Forelimb muscle (tissue), 1 donor: ENCODE data around the gene LRRFIP2. TPM values are rescaled to one million over a fixed set of nuclear protein-coding genes. Genes with fewer than 3 reads are reported as not detected.
"Not testable (repeated sequence)": the region's sequence is repeated elsewhere in the genome, so short reads cannot be mapped to it uniquely, and the experiment has no call there.

Source experiments
- DNase-seq: peaks from one replicate; pipeline ENCODE4 v3.0.0-alpha.2; 2013; ENCODE audit warnings: low read depth
- polyA plus RNA-seq: library from polyadenylated mRNA; unstranded; fragments of 120-200 nt; gene quantifications from one replicate; pipeline ENCODE4 v1.2.1, GENCODE V29; 2013; ENCODE audit not compliant: insufficient read length

LRRFIP2 gene
- polyA plus RNA-seq, 1 donor: 40.5 TPM

- DNase-seq: no peak
Measured at GRCh38 chr3:37183976-37184375, 9.6 kb upstream of the LRRFIP2 start.

- DNase-seq: no peak
Measured at GRCh38 chr3:37183375-37183831, 9.0 kb upstream of the LRRFIP2 start.

- DNase-seq: no peak
Measured at GRCh38 chr3:37182816-37183215, 8.4 kb upstream of the LRRFIP2 start.

- DNase-seq: no peak
Measured at GRCh38 chr3:37181756-37182155, 7.4 kb upstream of the LRRFIP2 start.

GRCh38 chr3:37179144-37179967, 5.0 kb upstream of the LRRFIP2 start:
- DNase-seq: no peak

GRCh38 chr3:37173806-37174205, 576 bp downstream of the LRRFIP2 start:
- no peak for DNase-seq

- DNase-seq: no peak
Measured at GRCh38 chr3:37171144-37171543, 3.2 kb downstream of the LRRFIP2 start.

GRCh38 chr3:37170513-37170912, 3.9 kb downstream of the LRRFIP2 start:
- no peak for DNase-seq

- DNase-seq: no peak
Measured at GRCh38 chr3:37170060-37170459, 4.3 kb downstream of the LRRFIP2 start.

- DNase-seq: no peak
Measured at GRCh38 chr3:37168896-37169295, 5.5 kb downstream of the LRRFIP2 start.

- DNase-seq: no peak
Measured at GRCh38 chr3:37163262-37164015, 10.9 kb downstream of the LRRFIP2 start.

- DNase-seq: no peak
Measured at GRCh38 chr3:37162501-37163245, 11.7 kb downstream of the LRRFIP2 start.

GRCh38 chr3:37161351-37161750, 13.0 kb downstream of the LRRFIP2 start:
- DNase-seq: no peak

GRCh38 chr3:37155782-37156181, 18.6 kb downstream of the LRRFIP2 start:
- DNase-seq: no peak

- DNase-seq: no peak
Measured at GRCh38 chr3:37154668-37155314, 19.6 kb downstream of the LRRFIP2 start.

- no peak for DNase-seq
Measured at GRCh38 chr3:37150621-37151020, 23.8 kb downstream of the LRRFIP2 start.

GRCh38 chr3:37149257-37149656, 25.1 kb downstream of the LRRFIP2 start:
- no peak for DNase-seq

- DNase-seq: no peak
Measured at GRCh38 chr3:37148208-37148607, 26.2 kb downstream of the LRRFIP2 start.

GRCh38 chr3:37147666-37148065, 26.7 kb downstream of the LRRFIP2 start:
- no peak for DNase-seq

- DNase-seq: not testable (repeated sequence)
Measured at GRCh38 chr3:37146927-37147326, 27.5 kb downstream of the LRRFIP2 start.

GRCh38 chr3:37145611-37146010, 28.8 kb downstream of the LRRFIP2 start:
- DNase-seq: no peak

- no peak for DNase-seq
Measured at GRCh38 chr3:37144806-37145205, 29.6 kb downstream of the LRRFIP2 start.
